SK-N-SH treated with all-trans-retinoic acid at 6 μM for 48 hours (cell line): ENCODE results near the gene CNGA2.

Source experiments
- ATAC-seq: fragments of 200-7000 bp; cut with Tn5 transposase; 3 replicates; pipeline ENCODE4 v1.9.1; 2020; ENCODE audit warnings: mild to moderate bottlenecking, moderate library complexity
- ARNTL ChIP-seq: fragments of 450-650 bp; formaldehyde crosslinking; IDR thresholded peaks from 2 replicates; pipeline ENCODE4 v1.5.0; 2020; ENCODE audit warnings: low read depth, mild to moderate bottlenecking, moderate library complexity, borderline replicate concordance
- BACH2 ChIP-seq: fragments of 250-450 bp; sonication (Bioruptor Pico); IDR thresholded peaks from 2 replicates; pipeline ENCODE4 v1.9.0; 2021; ENCODE audit warnings: mild to moderate bottlenecking, borderline replicate concordance
- CSDC2 ChIP-seq: fragments of 250-450 bp; sonication (Bioruptor Pico); IDR thresholded peaks from 2 replicates; pipeline ENCODE4 v1.5.0; 2020; ENCODE audit warnings: mild to moderate bottlenecking, moderate library complexity
- ESRRG ChIP-seq: fragments of 250-450 bp; sonication (Bioruptor Pico); IDR thresholded peaks from 2 replicates; pipeline ENCODE4 v1.6.1; 2021; ENCODE audit warnings: mild to moderate bottlenecking
- ISL1 ChIP-seq: fragments of 250-450 bp; sonication (Bioruptor Pico); IDR thresholded peaks from 2 replicates; pipeline ENCODE4 v2.1.2; 2022; ENCODE audit warnings: mild to moderate bottlenecking, moderate library complexity
- OSR1 ChIP-seq: fragments of 250-450 bp; sonication (Bioruptor Pico); IDR thresholded peaks from 2 replicates; pipeline ENCODE4 v1.8.0; 2022; ENCODE audit warnings: moderate library complexity, mild to moderate bottlenecking, inconsistent platforms
- POU6F1 ChIP-seq: fragments of 250-450 bp; sonication (Bioruptor Pico); IDR thresholded peaks from 2 replicates; pipeline ENCODE4 v1.8.0; 2021; ENCODE audit warnings: low read depth, mild to moderate bottlenecking, moderate library complexity, borderline replicate concordance
- PPARA ChIP-seq: fragments of 250-450 bp; sonication (Bioruptor Pico); IDR thresholded peaks from 2 replicates; pipeline ENCODE4 v1.5.0; 2020; ENCODE audit warnings: mild to moderate bottlenecking, borderline replicate concordance
- RARB ChIP-seq: fragments of 250-450 bp; sonication (Bioruptor Pico); IDR thresholded peaks from 2 replicates; pipeline ENCODE4 v1.8.0; 2021; ENCODE audit warnings: mild to moderate bottlenecking, moderate library complexity
- SNAI2 ChIP-seq: fragments of 250-450 bp; sonication (Bioruptor Pico); IDR thresholded peaks from 2 replicates; pipeline ENCODE4 v1.5.0; 2020; ENCODE audit warnings: mild to moderate bottlenecking, moderate library complexity
- TCF4 ChIP-seq: fragments of 250-450 bp; sonication (Bioruptor Pico); IDR thresholded peaks from 2 replicates; pipeline ENCODE4 v1.8.0; 2021; ENCODE audit warnings: mild to moderate bottlenecking, moderate library complexity, borderline replicate concordance
- TOX ChIP-seq: fragments of 250-450 bp; sonication (Bioruptor Pico); IDR thresholded peaks from 2 replicates; pipeline ENCODE4 v1.8.0; 2021; ENCODE audit warnings: mild to moderate bottlenecking, moderate library complexity, borderline replicate concordance
- ZC3H10 ChIP-seq: fragments of 250-450 bp; sonication (Bioruptor Pico); IDR thresholded peaks from 2 replicates; pipeline ENCODE4 v1.5.1; 2021; ENCODE audit warnings: mild to moderate bottlenecking, moderate library complexity
- ZFP3 ChIP-seq: fragments of 250-450 bp; sonication (Bioruptor Pico); IDR thresholded peaks from 2 replicates; pipeline ENCODE4 v1.5.0; 2020; ENCODE audit warnings: mild to moderate bottlenecking, moderate library complexity
- ZNF565 ChIP-seq: fragments of 450-650 bp; formaldehyde crosslinking; conservative IDR thresholded peaks from 2 replicates; pipeline ENCODE4 v1.5.0; 2020; ENCODE audit warnings: low read depth, mild to moderate bottlenecking, moderate library complexity
- ZNF70 ChIP-seq: fragments of 450-650 bp; formaldehyde crosslinking; IDR thresholded peaks from 2 replicates; pipeline ENCODE4 v1.5.0; 2020; ENCODE audit warnings: mild to moderate bottlenecking, moderate library complexity
- ZNF8 ChIP-seq: fragments of 450-650 bp; formaldehyde crosslinking; IDR thresholded peaks from 2 replicates; pipeline ENCODE4 v1.5.0; 2020; ENCODE audit warnings: mild to moderate bottlenecking, moderate library complexity
- TF ChIP-seq, protein P1 (sequence below): fragments of 250-450 bp; sonication (Bioruptor Pico); IDR thresholded peaks from 2 replicates; pipeline ENCODE4 v1.8.0; 2020; ENCODE audit warnings: mild to moderate bottlenecking, moderate library complexity, borderline replicate concordance
- TF ChIP-seq, protein P2 (sequence below): fragments of 250-450 bp; sonication (Bioruptor Pico); IDR thresholded peaks from 2 replicates; pipeline ENCODE4 v1.5.1; 2020; ENCODE audit warnings: low read depth, mild to moderate bottlenecking, moderate library complexity
- TF ChIP-seq, protein P3 (sequence below): fragments of 250-450 bp; sonication (Bioruptor Pico); IDR thresholded peaks from 2 replicates; pipeline ENCODE4 v1.5.1; 2021; ENCODE audit warnings: mild to moderate bottlenecking, moderate library complexity
- TF ChIP-seq, protein P4 (sequence below): fragments of 250-450 bp; sonication (Bioruptor Pico); IDR thresholded peaks from 2 replicates; pipeline ENCODE4 v1.5.0; 2020; ENCODE audit warnings: mild to moderate bottlenecking, moderate library complexity

The CNGA2 gene

GRCh38 chrX:151774421-151774820 is 39.9 kb downstream of the CNGA2 start (continued):
- TF ChIP-seq ZNF8 (CRISPR knock-in tag) = no peak
- TF ChIP-seq BACH2 (CRISPR knock-in tag) = no peak

DNA sequence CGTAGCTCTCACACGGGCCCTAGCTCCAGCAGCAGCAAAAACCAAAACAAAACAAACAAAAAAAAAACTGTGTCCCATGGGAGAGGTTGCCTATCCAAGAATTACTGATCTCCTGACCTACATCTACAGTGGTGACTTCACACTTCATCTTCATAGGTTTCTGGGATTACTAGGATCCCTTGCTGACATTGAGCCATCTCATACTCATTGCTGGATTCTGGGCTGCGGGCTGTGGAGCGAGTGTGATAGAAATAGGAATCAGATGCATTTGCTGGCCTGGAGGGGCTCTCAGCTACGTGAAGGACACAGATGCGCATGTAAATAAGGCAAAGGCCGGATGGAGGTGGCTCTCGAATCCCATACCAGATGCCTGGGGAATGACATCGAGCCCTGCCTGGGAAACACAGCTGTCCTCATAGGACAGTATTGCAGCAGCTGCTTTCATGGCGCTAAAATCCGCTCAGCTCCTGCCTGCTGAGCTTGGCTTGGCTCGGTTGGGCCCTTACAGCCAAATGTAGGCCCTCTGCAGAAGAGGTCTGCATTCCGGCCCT is 41.7 kb downstream of the CNGA2 start:
- no peak for ATAC-seq
- TF ChIP-seq, protein P1, sequence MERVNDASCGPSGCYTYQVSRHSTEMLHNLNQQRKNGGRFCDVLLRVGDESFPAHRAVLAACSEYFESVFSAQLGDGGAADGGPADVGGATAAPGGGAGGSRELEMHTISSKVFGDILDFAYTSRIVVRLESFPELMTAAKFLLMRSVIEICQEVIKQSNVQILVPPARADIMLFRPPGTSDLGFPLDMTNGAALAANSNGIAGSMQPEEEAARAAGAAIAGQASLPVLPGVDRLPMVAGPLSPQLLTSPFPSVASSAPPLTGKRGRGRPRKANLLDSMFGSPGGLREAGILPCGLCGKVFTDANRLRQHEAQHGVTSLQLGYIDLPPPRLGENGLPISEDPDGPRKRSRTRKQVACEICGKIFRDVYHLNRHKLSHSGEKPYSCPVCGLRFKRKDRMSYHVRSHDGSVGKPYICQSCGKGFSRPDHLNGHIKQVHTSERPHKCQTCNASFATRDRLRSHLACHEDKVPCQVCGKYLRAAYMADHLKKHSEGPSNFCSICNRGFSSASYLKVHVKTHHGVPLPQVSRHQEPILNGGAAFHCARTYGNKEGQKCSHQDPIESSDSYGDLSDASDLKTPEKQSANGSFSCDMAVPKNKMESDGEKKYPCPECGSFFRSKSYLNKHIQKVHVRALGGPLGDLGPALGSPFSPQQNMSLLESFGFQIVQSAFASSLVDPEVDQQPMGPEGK (CRISPR knock-in tag) = no peak
- TF ChIP-seq POU6F1 (CRISPR knock-in tag) (no peak), SNAI2 (CRISPR knock-in tag) (no peak), ZNF565 (CRISPR knock-in tag) (no peak), ESRRG (no peak), TCF4 (CRISPR knock-in tag) (no peak), ZC3H10 (CRISPR knock-in tag) (no peak), ISL1 (CRISPR knock-in tag) (no peak), PPARA (no peak), RARB (CRISPR knock-in tag) (no peak), BACH2 (CRISPR knock-in tag) (no peak), OSR1 (no peak), ZFP3 (CRISPR knock-in tag) (no peak), ZNF8 (CRISPR knock-in tag) (no peak), CSDC2 (CRISPR knock-in tag) (no peak), TOX (no peak), ZNF70 (CRISPR knock-in tag) (no peak)
- TF ChIP-seq, protein P2, sequence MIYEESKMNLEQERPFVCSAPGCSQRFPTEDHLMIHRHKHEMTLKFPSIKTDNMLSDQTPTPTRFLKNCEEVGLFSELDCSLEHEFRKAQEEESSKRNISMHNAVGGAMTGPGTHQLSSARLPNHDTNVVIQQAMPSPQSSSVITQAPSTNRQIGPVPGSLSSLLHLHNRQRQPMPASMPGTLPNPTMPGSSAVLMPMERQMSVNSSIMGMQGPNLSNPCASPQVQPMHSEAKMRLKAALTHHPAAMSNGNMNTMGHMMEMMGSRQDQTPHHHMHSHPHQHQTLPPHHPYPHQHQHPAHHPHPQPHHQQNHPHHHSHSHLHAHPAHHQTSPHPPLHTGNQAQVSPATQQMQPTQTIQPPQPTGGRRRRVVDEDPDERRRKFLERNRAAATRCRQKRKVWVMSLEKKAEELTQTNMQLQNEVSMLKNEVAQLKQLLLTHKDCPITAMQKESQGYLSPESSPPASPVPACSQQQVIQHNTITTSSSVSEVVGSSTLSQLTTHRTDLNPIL (CRISPR knock-in tag) = no peak
- TF ChIP-seq, protein P3, sequence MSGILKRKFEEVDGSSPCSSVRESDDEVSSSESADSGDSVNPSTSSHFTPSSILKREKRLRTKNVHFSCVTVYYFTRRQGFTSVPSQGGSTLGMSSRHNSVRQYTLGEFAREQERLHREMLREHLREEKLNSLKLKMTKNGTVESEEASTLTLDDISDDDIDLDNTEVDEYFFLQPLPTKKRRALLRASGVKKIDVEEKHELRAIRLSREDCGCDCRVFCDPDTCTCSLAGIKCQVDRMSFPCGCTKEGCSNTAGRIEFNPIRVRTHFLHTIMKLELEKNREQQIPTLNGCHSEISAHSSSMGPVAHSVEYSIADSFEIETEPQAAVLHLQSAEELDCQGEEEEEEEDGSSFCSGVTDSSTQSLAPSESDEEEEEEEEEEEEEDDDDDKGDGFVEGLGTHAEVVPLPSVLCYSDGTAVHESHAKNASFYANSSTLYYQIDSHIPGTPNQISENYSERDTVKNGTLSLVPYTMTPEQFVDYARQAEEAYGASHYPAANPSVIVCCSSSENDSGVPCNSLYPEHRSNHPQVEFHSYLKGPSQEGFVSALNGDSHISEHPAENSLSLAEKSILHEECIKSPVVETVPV (CRISPR knock-in tag) = no peak
- TF ChIP-seq, protein P4, sequence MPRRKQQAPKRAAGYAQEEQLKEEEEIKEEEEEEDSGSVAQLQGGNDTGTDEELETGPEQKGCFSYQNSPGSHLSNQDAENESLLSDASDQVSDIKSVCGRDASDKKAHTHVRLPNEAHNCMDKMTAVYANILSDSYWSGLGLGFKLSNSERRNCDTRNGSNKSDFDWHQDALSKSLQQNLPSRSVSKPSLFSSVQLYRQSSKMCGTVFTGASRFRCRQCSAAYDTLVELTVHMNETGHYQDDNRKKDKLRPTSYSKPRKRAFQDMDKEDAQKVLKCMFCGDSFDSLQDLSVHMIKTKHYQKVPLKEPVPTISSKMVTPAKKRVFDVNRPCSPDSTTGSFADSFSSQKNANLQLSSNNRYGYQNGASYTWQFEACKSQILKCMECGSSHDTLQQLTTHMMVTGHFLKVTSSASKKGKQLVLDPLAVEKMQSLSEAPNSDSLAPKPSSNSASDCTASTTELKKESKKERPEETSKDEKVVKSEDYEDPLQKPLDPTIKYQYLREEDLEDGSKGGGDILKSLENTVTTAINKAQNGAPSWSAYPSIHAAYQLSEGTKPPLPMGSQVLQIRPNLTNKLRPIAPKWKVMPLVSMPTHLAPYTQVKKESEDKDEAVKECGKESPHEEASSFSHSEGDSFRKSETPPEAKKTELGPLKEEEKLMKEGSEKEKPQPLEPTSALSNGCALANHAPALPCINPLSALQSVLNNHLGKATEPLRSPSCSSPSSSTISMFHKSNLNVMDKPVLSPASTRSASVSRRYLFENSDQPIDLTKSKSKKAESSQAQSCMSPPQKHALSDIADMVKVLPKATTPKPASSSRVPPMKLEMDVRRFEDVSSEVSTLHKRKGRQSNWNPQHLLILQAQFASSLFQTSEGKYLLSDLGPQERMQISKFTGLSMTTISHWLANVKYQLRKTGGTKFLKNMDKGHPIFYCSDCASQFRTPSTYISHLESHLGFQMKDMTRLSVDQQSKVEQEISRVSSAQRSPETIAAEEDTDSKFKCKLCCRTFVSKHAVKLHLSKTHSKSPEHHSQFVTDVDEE (CRISPR knock-in tag) = no peak

DNA sequence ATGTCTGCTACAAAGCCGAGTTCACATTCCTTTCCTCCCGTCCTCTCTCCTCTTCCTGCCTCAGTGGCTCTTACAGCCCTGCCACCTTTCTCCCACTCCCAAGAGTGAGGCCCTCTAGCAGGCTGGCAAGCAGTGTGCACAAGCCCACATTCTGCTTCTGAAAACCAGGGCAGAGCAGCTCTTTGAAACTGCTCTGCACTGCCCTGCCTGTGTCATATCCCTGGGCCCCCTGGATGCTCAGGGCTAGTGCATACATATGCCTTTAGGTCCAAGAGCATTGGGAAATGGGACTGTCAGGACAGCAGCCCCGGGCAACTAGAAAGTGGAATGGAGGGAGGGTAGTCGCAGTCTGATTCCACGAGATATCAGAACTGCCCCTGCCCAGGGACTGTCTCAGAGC is 42.4 kb downstream of the CNGA2 start:
- TF ChIP-seq RARB (CRISPR knock-in tag) (no peak), ARNTL (no peak)
- TF ChIP-seq, protein P2 (CRISPR knock-in tag) = no peak
- ATAC-seq = no peak
